WTC11 (cell line): ENCODE results near the gene UBE2D2. TPM values are rescaled to one million over a fixed set of nuclear protein-coding genes. Genes with fewer than 3 reads are reported as not detected.

Experiments
- ATAC-seq: fragments of 200-7000 bp; cut with Tn5 transposase; 2 replicates; pipeline ENCODE4 v1.10.0; 2021; ENCODE audit warnings: mild to moderate bottlenecking, moderate library complexity
- CTCF ChIA-PET: fragments of 300-600 bp; sonication (Branson Sonifier 250); formaldehyde crosslinking; loops from one replicate; lab custom pipeline; 2021; ENCODE audit warnings: antibody characterized with exemption; lab: Charles Lee
- POLR2A ChIA-PET: fragments of 350-600 bp; sonication (Branson Sonifier 250); formaldehyde crosslinking; loops from one replicate; lab custom pipeline; 2021; ENCODE audit warnings: antibody characterized with exemption; lab: Charles Lee
- DNase-seq: peaks from one replicate; pipeline ENCODE4 v3.0.0; 2021; ENCODE audit warnings: low spot score
- H3K27ac Mint-ChIP-seq: 2 replicates; pipeline ENCODE4 v1.8.0; 2021; ENCODE audit warnings: mixed read lengths
- H3K27me3 Mint-ChIP-seq: 2 replicates; pipeline ENCODE4 v1.8.0; 2021; ENCODE audit warnings: low read depth, mild to moderate bottlenecking, moderate library complexity, mixed read lengths
- H3K36me3 Mint-ChIP-seq: 2 replicates; pipeline ENCODE4 v1.8.0; 2021; ENCODE audit warnings: mixed read lengths
- H3K4me1 Mint-ChIP-seq: 2 replicates; pipeline ENCODE4 v1.8.0; 2022; ENCODE audit warnings: mixed read lengths
- H3K4me3 Mint-ChIP-seq: 2 replicates; pipeline ENCODE4 v1.8.0; 2021; ENCODE audit warnings: mild to moderate bottlenecking, moderate library complexity, mixed read lengths
- H3K9me3 Mint-ChIP-seq: 2 replicates; pipeline ENCODE4 v1.8.0; 2021; ENCODE audit warnings: mixed read lengths
- AR ChIP-seq: fragments of 250-450 bp; sonication (Bioruptor Pico); IDR thresholded peaks from 2 replicates; pipeline ENCODE4 v1.9.0; 2021; ENCODE audit warnings: mild to moderate bottlenecking
- CBFB ChIP-seq: sonication (generic); formaldehyde crosslinking; IDR thresholded peaks from 2 replicates; pipeline ENCODE4 v1.8.1; 2022; ENCODE audit warnings: mild to moderate bottlenecking, low read depth, missing genetic modification reagents
- CTCF ChIP-seq: fragments of 200-600 bp; IDR thresholded peaks from 2 replicates; pipeline ENCODE4 v1.8.0; 2022; ENCODE audit warnings: antibody characterized with exemption
- ETV6 ChIP-seq: sonication (generic); formaldehyde crosslinking; IDR thresholded peaks from 2 replicates; pipeline ENCODE4 v1.8.1; 2022; ENCODE audit warnings: mild to moderate bottlenecking, missing genetic modification reagents
- GRHL2 ChIP-seq: fragments of 250-450 bp; sonication (Bioruptor Pico); IDR thresholded peaks from 2 replicates; pipeline ENCODE4 v1.8.0; 2022; ENCODE audit warnings: mild to moderate bottlenecking, moderate library complexity; ENCODE audit not compliant: insufficient replicate concordance, severe bottlenecking
- HMGXB4 ChIP-seq: sonication (generic); formaldehyde crosslinking; IDR thresholded peaks from 2 replicates; pipeline ENCODE4 v1.8.1; 2023; ENCODE audit warnings: mild to moderate bottlenecking, moderate library complexity, missing genetic modification reagents
- IRF1 ChIP-seq: sonication (generic); formaldehyde crosslinking; IDR thresholded peaks from 2 replicates; pipeline ENCODE4 v1.8.0; 2023; ENCODE audit warnings: missing genetic modification reagents
- MAX ChIP-seq: sonication (generic); formaldehyde crosslinking; IDR thresholded peaks from 2 replicates; pipeline ENCODE4 v1.8.0; 2022; ENCODE audit warnings: mild to moderate bottlenecking, missing genetic modification reagents
- MXD4 ChIP-seq: fragments of 250-450 bp; sonication (Bioruptor Pico); IDR thresholded peaks from 2 replicates; pipeline ENCODE4 v1.8.0; 2021; ENCODE audit warnings: mild to moderate bottlenecking, moderate library complexity, borderline replicate concordance
- NFE2L1 ChIP-seq: sonication (generic); formaldehyde crosslinking; IDR thresholded peaks from 2 replicates; pipeline ENCODE4 v1.8.1; 2023; ENCODE audit warnings: missing genetic modification reagents
- OVOL2 ChIP-seq: fragments of 250-450 bp; sonication (Bioruptor Pico); IDR thresholded peaks from 2 replicates; pipeline ENCODE4 v1.9.0; 2021; ENCODE audit warnings: mild to moderate bottlenecking, borderline replicate concordance
- RELA ChIP-seq: sonication (generic); formaldehyde crosslinking; IDR thresholded peaks from 2 replicates; pipeline ENCODE4 v1.8.1; 2022; ENCODE audit warnings: missing genetic modification reagents, mild to moderate bottlenecking, borderline replicate concordance
- SMAD4 ChIP-seq: sonication (generic); formaldehyde crosslinking; IDR thresholded peaks from 2 replicates; pipeline ENCODE4 v1.8.0; 2022; ENCODE audit warnings: mild to moderate bottlenecking, missing genetic modification reagents
- TEAD1 ChIP-seq: sonication (generic); formaldehyde crosslinking; IDR thresholded peaks from 2 replicates; pipeline ENCODE4 v1.8.0; 2022; ENCODE audit warnings: mild to moderate bottlenecking, missing genetic modification reagents
- TP53 ChIP-seq: sonication (generic); formaldehyde crosslinking; IDR thresholded peaks from 2 replicates; pipeline ENCODE4 v1.8.1; 2023; ENCODE audit warnings: mild to moderate bottlenecking, missing genetic modification reagents
- ZNF219 ChIP-seq: sonication (generic); formaldehyde crosslinking; IDR thresholded peaks from 2 replicates; pipeline ENCODE4 v1.8.0; 2023; ENCODE audit warnings: missing genetic modification reagents, mild to moderate bottlenecking, borderline replicate concordance
- total RNA-seq: library from RNA; stranded (reverse); gene quantifications from 3 replicates; pipeline ENCODE4 v1.2.3, GENCODE V29; 2021

UBE2D2 gene
- total RNA-seq, 1 experiment from 2014 or later: 183 TPM

- ChIA-PET POLR2A (interaction anchor here (1.0 to 2.1 kb wide), 4 partner anchors 11 to 131 kb away, joined by 3 to 10 read pairs (median 6); no protein-coding TSS in a partner anchor), CTCF (interaction anchor here (0.6 to 12.0 kb wide), 32 partner anchors 10 to 334 kb away, joined by 3 to 247 read pairs (median 10); partner anchors contain the start of genes CXXC5 and DNAJC18)
- ATAC-seq: no peak
- Mint-ChIP-seq H3K9me3 (no peaks in the 10 kb centered on the region), H3K27me3 (no peaks in the 10 kb centered on the region), H3K4me1 (peaks cover 52% of the 10 kb centered on the region), H3K4me3 (no peak overlapping the region), H3K36me3 (0 out of 2 replicates have a peak, but pooled peaks cover 3% of the 10 kb centered on the region), H3K27ac (0 out of 2 replicates have a peak overlapping the region, but pooled peaks have one; percentile 50)
- TF ChIP-seq CTCF (no peak), NFE2L1 (CRISPR knock-in tag) (no peak), TEAD1 (CRISPR knock-in tag) (no peak), OVOL2 (CRISPR knock-in tag) (no peak), RELA (CRISPR knock-in tag) (no peak), AR (CRISPR knock-in tag) (no peak), CBFB (no peak), IRF1 (CRISPR knock-in tag) (no peak), HMGXB4 (CRISPR knock-in tag) (no peak), MXD4 (no peak)
- DNase-seq: no peak
Measured at GRCh38 chr5:139634541-139634940, 73.4 kb downstream of the UBE2D2 start.

GRCh38 chr5:139635191-139635590 lies 74.1 kb downstream of the UBE2D2 start:
- ChIA-PET POLR2A (interaction anchor here (1.0 to 4.8 kb wide), 8 partner anchors 13 to 131 kb away, joined by 4 to 54 read pairs (median 6); partner anchors contain the start of gene CXXC5), CTCF (interaction anchor here (1.0 to 12.0 kb wide), 32 partner anchors 8 to 334 kb away, joined by 3 to 247 read pairs (median 8); partner anchors contain the start of gene CXXC5)
- Mint-ChIP-seq H3K27ac (no peak overlapping the region), H3K9me3 (no peaks in the 10 kb centered on the region), H3K36me3 (no peaks in the 10 kb centered on the region), H3K4me3 (no peak overlapping the region), H3K27me3 (no peaks in the 10 kb centered on the region), H3K4me1 (peaks cover 58% of the 10 kb centered on the region)
- TF ChIP-seq ETV6 (no peak), ZNF219 (CRISPR knock-in tag) (no peak), SMAD4 (CRISPR knock-in tag) (0 out of 2 replicates have a peak, but pooled peaks have one; percentile 18), TP53 (CRISPR knock-in tag) (no peak), GRHL2 (CRISPR knock-in tag) (no peak), MAX (no peak)
- ATAC-seq: no peak
- no peak for DNase-seq
